GM19023 (cell line): ENCODE measurements around the gene CMIP.
A peak's percentile ranks its signal among the peaks of the same experiment; 100 is the strongest.

Experiments used
- ATAC-seq: cut with Tn5 transposase; IDR thresholded peaks from one replicate; pipeline ENCODE4 v1.9.1; 2021; ENCODE audit warnings: mild to moderate bottlenecking, moderate library complexity; ENCODE audit not compliant: unreplicated experiment

Gene CMIP

GRCh38 chr16:81615411-81615810 is 170.8 kb downstream of the CMIP start:
- no peak for ATAC-seq

GRCh38 chr16:81615833-81616232 is 171.2 kb downstream of the CMIP start:
- no peak for ATAC-seq

- peak; percentile 86 for ATAC-seq
Observed at GRCh38 chr16:81616321-81617020, 171.9 kb downstream of the CMIP start.

- no peak for ATAC-seq
Observed at GRCh38 chr16:81617021-81617346, 172.4 kb downstream of the CMIP start.

GRCh38 chr16:81618187-81618586 is 173.6 kb downstream of the CMIP start:
- no peak for ATAC-seq

GRCh38 chr16:81618661-81619060 is 174.1 kb downstream of the CMIP start:
- ATAC-seq = no peak

- no peak for ATAC-seq
Observed at GRCh38 chr16:81620029-81620428, 175.4 kb downstream of the CMIP start.

GRCh38 chr16:81620796-81621195 is 176.2 kb downstream of the CMIP start:
- no peak for ATAC-seq

GRCh38 chr16:81621496-81621895 is 176.9 kb downstream of the CMIP start:
- ATAC-seq = no peak

- ATAC-seq = no peak
Observed at GRCh38 chr16:81623365-81624102, 178.9 kb downstream of the CMIP start.

GRCh38 chr16:81624403-81624759 is 179.8 kb downstream of the CMIP start:
- no peak for ATAC-seq

- ATAC-seq = no peak
Observed at GRCh38 chr16:81624760-81625543, 180.3 kb downstream of the CMIP start.

GRCh38 chr16:81625544-81626153 is 181.0 kb downstream of the CMIP start:
- ATAC-seq = no peak

GRCh38 chr16:81626181-81626674 is 181.6 kb downstream of the CMIP start:
- ATAC-seq = no peak

- no peak for ATAC-seq
Observed at GRCh38 chr16:81627024-81627423, 182.4 kb downstream of the CMIP start.

GRCh38 chr16:81627729-81628244 is 183.2 kb downstream of the CMIP start:
- ATAC-seq = no peak

- ATAC-seq = no peak
Observed at GRCh38 chr16:81629034-81629802, 184.6 kb downstream of the CMIP start.

- no peak for ATAC-seq
Observed at GRCh38 chr16:81629896-81630634, 185.5 kb downstream of the CMIP start.

- ATAC-seq = no peak
Observed at GRCh38 chr16:81630635-81631031, 186.0 kb downstream of the CMIP start.
